Measurements from ENCODE around the gene LPAR6. TPM values are rescaled to one million over a fixed set of nuclear protein-coding genes. Genes with fewer than 3 reads are reported as not detected.
"Not testable (repeated sequence)": the region's sequence is repeated elsewhere in the genome, so short reads cannot be mapped to it uniquely, and the experiment has no call there.

Gene LPAR6
- total RNA-seq, 2 experiments from 2014 or later, result not detected

DNA sequence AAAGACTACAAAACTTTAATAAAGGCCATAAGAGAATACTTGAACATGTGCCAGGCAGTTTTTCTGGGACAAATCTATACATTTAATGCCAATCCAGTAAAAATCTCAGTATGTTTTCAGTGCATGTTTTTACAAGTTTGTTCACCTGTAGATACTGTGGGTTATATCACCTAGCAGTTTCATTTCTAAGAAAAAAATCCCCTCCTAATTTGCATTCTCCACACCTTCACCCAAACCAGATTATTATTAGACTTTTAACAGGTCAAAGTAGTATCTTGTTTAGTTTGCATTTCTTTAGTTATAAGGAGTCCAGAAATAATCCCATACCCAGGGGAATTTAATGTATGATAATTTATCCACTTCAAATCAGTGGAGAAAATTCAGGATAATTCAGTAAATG lies 17.0 kb upstream of the LPAR6 start:
- no peak overlapping the region for H3K4me2 ChIP-seq (ENCODE audit: low read length)
- DNase-seq (ENCODE audit: low spot score), result no peak
- no TSS peak for BruUV-seq (replicated peaks)
- H2AFZ ChIP-seq (ENCODE audit: low read length), result no peak overlapping the region
- CTCF ChIA-PET (ENCODE audit: unreplicated experiment), result no interaction called here
- H3K9me3 ChIP-seq (ENCODE audit: low read length), result no peaks in the 10 kb centered on the region
- H3K4me1 ChIP-seq (ENCODE audit: insufficient read depth, low read length, poor library complexity, severe bottlenecking), result peaks cover 5% of the 10 kb centered on the region
- H3K4me3 ChIP-seq (ENCODE audit: low read depth, low read length, poor library complexity, severe bottlenecking), result no peak overlapping the region
- no peak for TF ChIP-seq EZH2phosphoT487 (IDR thresholded peaks at IDR 0.05; ENCODE audit: borderline replicate concordance, low read depth, low read length)
- TF ChIP-seq, protein P1, sequence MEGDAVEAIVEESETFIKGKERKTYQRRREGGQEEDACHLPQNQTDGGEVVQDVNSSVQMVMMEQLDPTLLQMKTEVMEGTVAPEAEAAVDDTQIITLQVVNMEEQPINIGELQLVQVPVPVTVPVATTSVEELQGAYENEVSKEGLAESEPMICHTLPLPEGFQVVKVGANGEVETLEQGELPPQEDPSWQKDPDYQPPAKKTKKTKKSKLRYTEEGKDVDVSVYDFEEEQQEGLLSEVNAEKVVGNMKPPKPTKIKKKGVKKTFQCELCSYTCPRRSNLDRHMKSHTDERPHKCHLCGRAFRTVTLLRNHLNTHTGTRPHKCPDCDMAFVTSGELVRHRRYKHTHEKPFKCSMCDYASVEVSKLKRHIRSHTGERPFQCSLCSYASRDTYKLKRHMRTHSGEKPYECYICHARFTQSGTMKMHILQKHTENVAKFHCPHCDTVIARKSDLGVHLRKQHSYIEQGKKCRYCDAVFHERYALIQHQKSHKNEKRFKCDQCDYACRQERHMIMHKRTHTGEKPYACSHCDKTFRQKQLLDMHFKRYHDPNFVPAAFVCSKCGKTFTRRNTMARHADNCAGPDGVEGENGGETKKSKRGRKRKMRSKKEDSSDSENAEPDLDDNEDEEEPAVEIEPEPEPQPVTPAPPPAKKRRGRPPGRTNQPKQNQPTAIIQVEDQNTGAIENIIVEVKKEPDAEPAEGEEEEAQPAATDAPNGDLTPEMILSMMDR (conservative IDR thresholded peaks at IDR 0.05; ENCODE audit: low read length), result no peak
- no peaks in the 10 kb centered on the region for H3K79me2 ChIP-seq (ENCODE audit: insufficient read depth, low read depth, low read length)
- POLR2A ChIA-PET, result interaction anchor here (1.5 kb wide), 1 partner anchor 9 kb away, joined by 5 read pairs; no protein-coding TSS in a partner anchor
- H3K36me3 ChIP-seq (ENCODE audit: insufficient read depth, low read length), result peaks cover 13% of the 10 kb centered on the region
- H4K20me1 ChIP-seq (ENCODE audit: insufficient read depth, low read length), result no peaks in the 10 kb centered on the region
- no peak overlapping the region for H3K27ac ChIP-seq (ENCODE audit: low read depth, low read length, poor library complexity, severe bottlenecking)
- no peaks in the 10 kb centered on the region for H3K9me2 ChIP-seq (ENCODE audit: insufficient read depth, low read length)
- intact Hi-C loops (cut with micrococcal nuclease; ENCODE audit: unreplicated experiment), result no loop called here

DNA sequence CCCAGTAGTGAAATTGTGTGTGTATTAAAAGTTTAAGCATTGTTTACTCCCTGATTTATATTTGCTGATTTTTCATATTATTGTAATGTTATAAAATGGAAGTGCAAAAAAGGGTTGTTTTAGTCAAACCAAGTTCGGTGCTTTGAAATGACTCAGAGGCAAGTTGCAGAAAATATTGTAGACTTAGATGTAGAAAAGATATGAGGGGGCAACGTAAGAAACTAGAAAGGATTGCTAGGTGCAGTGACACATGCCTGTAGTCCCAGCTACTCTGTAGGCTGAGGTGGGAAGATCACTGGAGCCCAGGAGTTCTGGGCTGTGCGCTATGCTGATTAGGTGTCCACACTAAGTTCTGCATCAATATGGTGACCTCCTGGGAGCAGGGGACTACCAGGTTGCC lies 16.1 kb upstream of the LPAR6 start:
- CTCF ChIA-PET (ENCODE audit: unreplicated experiment), result no interaction called here
- Histone ChIP-seq H3K27ac (ENCODE audit: low read depth, low read length, poor library complexity, severe bottlenecking) (no peak overlapping the region), H3K9me2 (ENCODE audit: insufficient read depth, low read length) (no peaks in the 10 kb centered on the region), H3K36me3 (ENCODE audit: insufficient read depth, low read length) (peaks cover 6% of the 10 kb centered on the region), H3K4me1 (ENCODE audit: insufficient read depth, low read length, poor library complexity, severe bottlenecking) (peaks cover 5% of the 10 kb centered on the region), H3K4me2 (ENCODE audit: low read length) (no peak overlapping the region), H3K9me3 (ENCODE audit: low read length) (no peaks in the 10 kb centered on the region), H3K79me2 (ENCODE audit: insufficient read depth, low read depth, low read length) (no peaks in the 10 kb centered on the region), H2AFZ (ENCODE audit: low read length) (no peak overlapping the region), H4K20me1 (ENCODE audit: insufficient read depth, low read length) (no peaks in the 10 kb centered on the region), H3K4me3 (ENCODE audit: low read depth, low read length, poor library complexity, severe bottlenecking) (no peak overlapping the region)
- no peak for TF ChIP-seq EZH2phosphoT487 (IDR thresholded peaks at IDR 0.05; ENCODE audit: borderline replicate concordance, low read depth, low read length)
- TF ChIP-seq, protein P1 (conservative IDR thresholded peaks at IDR 0.05; ENCODE audit: low read length), result no peak
- POLR2A ChIA-PET, result interaction anchor here (0.6 to 1.5 kb wide), 2 partner anchors 9 to 35 kb away, joined by 5 to 7 read pairs; no protein-coding TSS in a partner anchor
- intact Hi-C loops (cut with micrococcal nuclease; ENCODE audit: unreplicated experiment), result no loop called here
- DNase-seq (ENCODE audit: low spot score), result no peak
- no TSS peak for BruUV-seq (replicated peaks)

DNA sequence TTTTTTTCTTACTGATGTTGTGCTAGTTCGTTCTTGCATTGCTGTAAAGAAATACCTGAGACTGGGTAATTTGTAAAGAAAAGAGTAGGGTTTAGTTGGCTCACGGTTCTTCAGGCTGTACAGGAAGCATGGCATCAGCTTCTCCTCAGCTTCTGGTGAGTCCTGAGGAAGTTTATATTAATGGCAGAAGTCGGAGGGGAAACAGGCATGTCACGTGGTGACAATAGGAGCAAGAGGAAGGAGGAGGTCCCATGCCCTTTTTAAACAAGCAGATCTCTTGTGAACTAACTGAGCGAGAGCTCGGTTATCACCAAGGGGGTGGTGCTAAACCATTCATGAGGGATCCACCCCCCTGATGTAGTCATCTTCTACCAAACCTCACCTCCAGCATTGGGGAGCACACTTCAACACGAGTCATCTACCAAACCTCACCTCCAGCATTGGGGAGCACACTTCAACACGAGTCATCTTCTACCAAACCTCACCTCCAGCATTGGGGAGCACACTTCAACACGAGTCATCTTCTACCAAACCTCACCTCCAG lies 13.9 kb upstream of the LPAR6 start:
- POLR2A ChIA-PET; H3K9me3 ChIP-seq (ENCODE audit: low read length); H4K20me1 ChIP-seq (ENCODE audit: insufficient read depth, low read length); H3K36me3 ChIP-seq (ENCODE audit: insufficient read depth, low read length); H3K4me2 ChIP-seq (ENCODE audit: low read length); H3K4me3 ChIP-seq (ENCODE audit: low read depth, low read length, poor library complexity, severe bottlenecking); H3K4me1 ChIP-seq (ENCODE audit: insufficient read depth, low read length, poor library complexity, severe bottlenecking); H3K27ac ChIP-seq (ENCODE audit: low read depth, low read length, poor library complexity, severe bottlenecking); H2AFZ ChIP-seq (ENCODE audit: low read length); BruUV-seq (replicated peaks); H3K79me2 ChIP-seq (ENCODE audit: insufficient read depth, low read depth, low read length); DNase-seq (ENCODE audit: low spot score); intact Hi-C loops (cut with micrococcal nuclease; ENCODE audit: unreplicated experiment); H3K9me2 ChIP-seq (ENCODE audit: insufficient read depth, low read length): not testable (repeated sequence)
- CTCF ChIA-PET (ENCODE audit: unreplicated experiment), result interaction anchor here (0.5 kb wide), 1 partner anchor 58 kb away, joined by 3 read pairs; no protein-coding TSS in a partner anchor
